CD14-positive monocyte (primary cell): ENCODE measurements around the gene SERINC1. TPM values are rescaled to one million over a fixed set of nuclear protein-coding genes. Genes with fewer than 3 reads are reported as not detected.

Experiments
- DNase-seq, 3 donors: peaks; one replicate each; pipeline ENCODE4 v3.0.0-alpha.2; 2011 to 2022
- H2AFZ ChIP-seq: 2 replicates; pipeline ENCODE4 v1.6.0; 2012; ENCODE audit warnings: mild to moderate bottlenecking, low read depth, low read length, inconsistent platforms; ENCODE audit not compliant: insufficient read depth, poor library complexity, severe bottlenecking
- H3K27ac ChIP-seq, 2 donors: 1 replicate in 1 of 2; 2 replicates in 1 of 2; pipeline ENCODE4 v1.5.1; 2012 to 2013; ENCODE audit warnings: low read length in 2 of 2, control low read depth in 1 of 2, inconsistent platforms in 1 of 2, low read depth in 1 of 2, mild to moderate bottlenecking in 1 of 2
- H3K27me3 ChIP-seq, 2 donors: one replicate each; pipeline versions ENCODE4 v1.6.0 to v1.6.1; 2011 to 2013; ENCODE audit warnings: low read length in 2 of 2; ENCODE audit not compliant: control insufficient read depth in 2 of 2, insufficient read depth in 2 of 2
- H3K36me3 ChIP-seq, 2 donors: replicated peaks in 1 of 2; 1 replicate in 1 of 2; 2 replicates in 1 of 2; pipeline versions ENCODE4 v1.5.1 to v1.6.1; 2012 to 2013; ENCODE audit warnings: low read length in 2 of 2, control low read depth in 1 of 2, inconsistent platforms in 1 of 2, mild to moderate bottlenecking in 1 of 2; ENCODE audit not compliant: insufficient read depth in 2 of 2, control insufficient read depth in 1 of 2
- H3K4me1 ChIP-seq, 2 donors: 1 replicate in 1 of 2; 2 replicates in 1 of 2; pipeline versions ENCODE4 v1.5.1 to v1.6.1; 2012 to 2013; ENCODE audit warnings: low read length in 2 of 2, control low read depth in 1 of 2, inconsistent platforms in 1 of 2, mild to moderate bottlenecking in 1 of 2, moderate library complexity in 1 of 2; ENCODE audit not compliant: insufficient read depth in 2 of 2, control insufficient read depth in 1 of 2
- H3K4me2 ChIP-seq: replicated peaks from 2 replicates; pipeline ENCODE3; 2012; ENCODE audit warnings: low read length, moderate library complexity, mild to moderate bottlenecking; ENCODE audit not compliant: poor library complexity, severe bottlenecking; ENCODE audit errors: extremely low read depth
- H3K4me3 ChIP-seq, 3 experiments: fragments of 200-600 bp in 1 of 3; sonication (generic) in 1 of 3; replicated peaks in 1 of 3; 1 replicate in 2 of 3; 2 replicates in 1 of 3; pipeline ENCODE4 v1.5.1; 2011 to 2013; ENCODE audit warnings: low read length in 3 of 3, mild to moderate bottlenecking in 3 of 3, control low read depth in 2 of 3, low read depth in 2 of 3, inconsistent platforms in 1 of 3, moderate library complexity in 1 of 3
- H3K79me2 ChIP-seq: 2 replicates; pipeline ENCODE4 v1.6.0; 2012; ENCODE audit warnings: mild to moderate bottlenecking, control low read depth, inconsistent platforms, low read length, moderate library complexity; ENCODE audit not compliant: insufficient read depth
- H3K9ac ChIP-seq: 2 replicates; pipeline ENCODE4 v1.6.0; 2017; ENCODE audit warnings: low read length, mild to moderate bottlenecking; ENCODE audit not compliant: insufficient read depth, poor library complexity, severe bottlenecking
- H3K9me3 ChIP-seq, 2 donors: replicated peaks in 1 of 2; 1 replicate in 1 of 2; 2 replicates in 1 of 2; pipeline versions ENCODE4 v1.5.1 to v1.6.1; 2012 to 2013; ENCODE audit warnings: low read length in 2 of 2, control low read depth in 1 of 2; ENCODE audit not compliant: control insufficient read depth in 1 of 2, insufficient read depth in 1 of 2
- H4K20me1 ChIP-seq: 2 replicates; pipeline ENCODE4 v1.6.0; 2012; ENCODE audit warnings: mild to moderate bottlenecking, low read length, control low read depth, moderate library complexity; ENCODE audit not compliant: insufficient read depth
- H3K27ac Mint-ChIP-seq, 7 donors: one replicate each; pipeline ENCODE4 v1.8.0; 2020; ENCODE audit warnings: mild to moderate bottlenecking in 7 of 7, mixed read lengths in 7 of 7, moderate library complexity in 6 of 7, inconsistent platforms in 2 of 7
- H3K27me3 Mint-ChIP-seq, 3 donors: one replicate each; pipeline ENCODE4 v1.8.0; 2021 to 2022; ENCODE audit warnings: low read depth in 3 of 3, mild to moderate bottlenecking in 3 of 3, mixed read lengths in 3 of 3, moderate library complexity in 3 of 3, inconsistent platforms in 1 of 3
- H3K36me3 Mint-ChIP-seq, 2 donors: one replicate each; pipeline ENCODE4 v1.8.0; 2020; ENCODE audit warnings: mixed read lengths in 2 of 2, inconsistent platforms in 1 of 2, mild to moderate bottlenecking in 1 of 2
- H3K4me1 Mint-ChIP-seq: one replicate; pipeline ENCODE4 v1.8.0; 2020; ENCODE audit warnings: mild to moderate bottlenecking, mixed read lengths
- H3K4me3 Mint-ChIP-seq, 2 donors: one replicate each; pipeline ENCODE4 v1.8.0; 2020; ENCODE audit warnings: mild to moderate bottlenecking in 2 of 2, mixed read lengths in 2 of 2, moderate library complexity in 1 of 2
- H3K9me3 Mint-ChIP-seq, 7 donors: one replicate each; pipeline ENCODE4 v1.8.0; 2020 to 2022; ENCODE audit warnings: mixed read lengths in 7 of 7, mild to moderate bottlenecking in 6 of 7, moderate library complexity in 6 of 7, inconsistent platforms in 2 of 7
- CTCF ChIP-seq: fragments of 200-600 bp; IDR thresholded peaks from one replicate; pipeline ENCODE4 v1.8.0; 2022; ENCODE audit warnings: antibody characterized with exemption, mild to moderate bottlenecking
- WGBS: methylation state at CpG from one replicate; pipeline ENCODE4 v1.1.5; 2013; ENCODE audit warnings: missing lambda C conversion rate; ENCODE audit not compliant: insufficient coverage; 5-methylcytosine and 5-hydroxymethylcytosine counted together
- intact Hi-C, 2 donors: fragments of 100-400 bp; cut with micrococcal nuclease; formaldehyde crosslinking; loops; one replicate each; pipeline versions ENCODE4 v1.15.0 to v1.15.1; 2023
- polyA plus RNA-seq, 3 donors: library from polyadenylated mRNA; depleted of rRNA in 1 of 3; unstranded in 2 of 3; stranded (reverse) in 1 of 3; fragments of 300-500 nt in 2 of 3; fragments of >200 nt in 1 of 3; fragmentation: Illumina TruSeq in 2 of 3; gene quantifications; 1 replicate in 2 of 3; 2 replicates in 1 of 3; pipeline ENCODE4 v1.2.3, GENCODE V29; 2012 to 2021

The SERINC1 gene
- polyA plus RNA-seq, 3 donors: 38.9 to 161 (median 125) TPM

DNA sequence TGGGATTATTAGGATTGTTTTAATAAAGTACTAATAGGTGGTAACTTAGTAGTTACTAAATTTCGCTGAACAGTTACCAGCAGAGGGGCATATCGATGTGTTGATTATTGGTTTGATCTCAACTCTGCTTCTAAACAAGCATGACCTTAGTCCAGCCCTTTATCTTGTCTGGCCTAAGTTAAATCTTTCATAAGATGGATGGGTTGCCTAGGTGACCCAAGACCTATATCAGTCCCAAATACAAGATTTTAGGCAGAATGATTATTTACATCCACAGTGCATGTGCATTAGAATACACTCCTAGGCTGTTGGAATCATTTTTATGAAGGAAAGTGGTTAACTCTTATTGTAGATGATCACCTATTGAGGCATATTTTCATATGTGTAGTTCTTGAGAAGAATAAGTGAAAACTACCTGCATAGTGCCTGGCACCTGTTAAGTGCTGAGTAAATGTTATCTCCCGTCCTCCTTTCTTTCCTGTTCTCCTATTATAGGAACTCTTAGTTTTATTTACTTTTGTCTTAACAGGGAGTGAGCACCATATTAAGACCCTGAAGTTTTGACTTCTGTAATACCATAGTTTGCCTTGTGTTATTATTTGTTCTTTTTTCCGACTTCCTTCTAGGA, 71.0 kb downstream of the SERINC1 start:
- H3K36me3 ChIP-seq: no peaks in the 10 kb centered on the region
- intact Hi-C loops: loop anchor here (5.0 to 10.0 kb wide), 2 partner anchors 72 to 74 kb away; partner anchors contain the start of gene SERINC1 (in 2 of the 2)
- no peak for TF ChIP-seq CTCF
- peak overlapping the region; percentile 95 for H2AFZ ChIP-seq
- no peaks in the 10 kb centered on the region for H3K27me3 Mint-ChIP-seq
- H3K4me1 ChIP-seq: peaks cover 12 to 13% of the 10 kb centered on the region in 2 donors
- H3K27ac ChIP-seq: no peak overlapping the region
- peaks cover 21% of the 10 kb centered on the region for H3K4me1 Mint-ChIP-seq
- H3K36me3 Mint-ChIP-seq: peaks cover 0 to 5% of the 10 kb centered on the region in 2 donors
- WGBS: no CpG with 5 or more reads among the region's 4 CpGs
- no peaks in the 10 kb centered on the region for H4K20me1 ChIP-seq
- no peak overlapping the region for H3K9ac ChIP-seq
- DNase-seq: no peak
- H3K27me3 ChIP-seq: no peaks in the 10 kb centered on the region
- peaks cover 52% of the 10 kb centered on the region for H3K79me2 ChIP-seq
- peak overlapping the region; percentile 82 to 97 (median 94) for H3K4me3 ChIP-seq
- no peak overlapping the region for H3K27ac Mint-ChIP-seq
- peak overlapping the region; percentile 96 to 97 for H3K4me3 Mint-ChIP-seq
- H3K9me3 ChIP-seq: no peaks in the 10 kb centered on the region
- H3K9me3 Mint-ChIP-seq: no peaks in the 10 kb centered on the region
- peak overlapping the region; percentile 73 for H3K4me2 ChIP-seq

GRCh38 chr6:122400121-122400450, 71.5 kb downstream of the SERINC1 start:
- Histone ChIP-seq H3K79me2 (peaks cover 48% of the 10 kb centered on the region), H3K27me3 (no peaks in the 10 kb centered on the region), H3K4me3 (peak overlapping the region; percentile 82 to 97 (median 94)), H3K27ac (peak overlapping the region in 1 of 2 donors; percentile 73), H2AFZ (peak overlapping the region; percentile 95), H4K20me1 (no peaks in the 10 kb centered on the region), H3K9me3 (no peaks in the 10 kb centered on the region), H3K36me3 (no peaks in the 10 kb centered on the region), H3K4me1 (peaks cover 12 to 13% of the 10 kb centered on the region in 2 donors), H3K9ac (peak overlapping the region; percentile 80), H3K4me2 (peak overlapping the region; percentile 73)
- intact Hi-C loops: loop anchor here (5.0 to 10.0 kb wide), 2 partner anchors 72 to 75 kb away; partner anchors contain the start of gene SERINC1 (in 2 of the 2)
- Mint-ChIP-seq H3K36me3 (peaks cover 0 to 5% of the 10 kb centered on the region in 2 donors), H3K4me3 (peak overlapping the region; percentile 96 to 97), H3K27ac (peak overlapping the region in 5 of 7 donors; percentile 82 to 91 (median 86)), H3K4me1 (peaks cover 21% of the 10 kb centered on the region), H3K27me3 (no peaks in the 10 kb centered on the region), H3K9me3 (no peaks in the 10 kb centered on the region)
- peak in 2 of 3 donors; percentile 7 to 23 for DNase-seq
- TF ChIP-seq CTCF: no peak
- 0% methylated on average over 14 of the region's 20 CpGs for WGBS
